H9 (cell line): Measurements from ENCODE around the gene RPL6. TPM values are rescaled to one million over a fixed set of nuclear protein-coding genes. Genes with fewer than 3 reads are reported as not detected.

ENCODE experiments used
- DNase-seq: peaks from one replicate; pipeline ENCODE4 v3.0.0-alpha.2; 2017
- H2AFZ ChIP-seq: one replicate; pipeline ENCODE4 v1.6.1; 2013; ENCODE audit warnings: mild to moderate bottlenecking, low read length, control low read depth, moderate library complexity
- H2AK5ac ChIP-seq: 2 replicates; pipeline ENCODE4 v1.6.1; 2013; ENCODE audit warnings: low read length, control low read depth, mixed read lengths; ENCODE audit not compliant: insufficient read length
- H2BK120ac ChIP-seq: one replicate; pipeline ENCODE4 v1.6.1; 2013; ENCODE audit warnings: low read depth, mild to moderate bottlenecking, low read length, control low read depth, inconsistent platforms; ENCODE audit not compliant: poor library complexity, severe bottlenecking
- H2BK12ac ChIP-seq: 2 replicates; pipeline ENCODE4 v1.6.1; 2013; ENCODE audit warnings: low read length, control low read depth, mixed read lengths, low read depth; ENCODE audit not compliant: insufficient read length
- H2BK15ac ChIP-seq: 2 replicates; pipeline ENCODE4 v1.6.1; 2013; ENCODE audit warnings: low read depth, low read length, control low read depth
- H2BK20ac ChIP-seq: one replicate; pipeline ENCODE4 v1.6.1; 2013; ENCODE audit warnings: low read depth, mild to moderate bottlenecking, low read length, control low read depth, inconsistent platforms; ENCODE audit not compliant: poor library complexity, severe bottlenecking
- H2BK5ac ChIP-seq: 2 replicates; pipeline ENCODE4 v1.6.1; 2013; ENCODE audit warnings: low read length, control low read depth, mixed read lengths; ENCODE audit not compliant: insufficient read length
- H3K14ac ChIP-seq: 2 replicates; pipeline ENCODE4 v1.6.1; 2013; ENCODE audit warnings: low read length, control low read depth; ENCODE audit not compliant: insufficient read depth
- H3K18ac ChIP-seq: 2 replicates; pipeline ENCODE4 v1.6.1; 2013; ENCODE audit warnings: low read depth, mild to moderate bottlenecking, mixed read lengths, low read length, control low read depth; ENCODE audit not compliant: insufficient read length
- H3K23ac ChIP-seq: 2 replicates; pipeline ENCODE4 v1.6.1; 2013; ENCODE audit warnings: low read length, control low read depth, mixed read lengths, low read depth; ENCODE audit not compliant: insufficient read length
- H3K23me2 ChIP-seq: 2 replicates; pipeline ENCODE4 v1.6.1; 2013; ENCODE audit warnings: low read depth, mild to moderate bottlenecking, mixed read lengths, low read length, control low read depth; ENCODE audit not compliant: insufficient read length, poor library complexity, severe bottlenecking
- H3K27ac ChIP-seq: 2 replicates; pipeline ENCODE4 v1.5.1; 2013; ENCODE audit warnings: low read length, control low read depth, mixed read lengths, low read depth; ENCODE audit not compliant: insufficient read length
- H3K27me3 ChIP-seq: 2 replicates; pipeline ENCODE4 v1.6.1; 2013; ENCODE audit warnings: low read length, control low read depth, inconsistent platforms; ENCODE audit not compliant: insufficient read depth
- H3K4ac ChIP-seq: 2 replicates; pipeline ENCODE4 v1.6.1; 2013; ENCODE audit warnings: low read depth, mild to moderate bottlenecking, control low read depth, inconsistent platforms, low read length, moderate library complexity
- H3K4me1 ChIP-seq: 2 replicates; pipeline ENCODE4 v1.6.1; 2013; ENCODE audit warnings: low read length, control low read depth, inconsistent platforms; ENCODE audit not compliant: insufficient read depth
- H3K4me2 ChIP-seq: 2 replicates; pipeline ENCODE4 v1.6.1; 2013; ENCODE audit warnings: low read length, control low read depth, mixed read lengths; ENCODE audit not compliant: insufficient read length, insufficient read depth
- H3K56ac ChIP-seq: 2 replicates; pipeline ENCODE4 v1.6.1; 2013; ENCODE audit warnings: low read depth, mild to moderate bottlenecking, mixed read lengths, low read length, control low read depth; ENCODE audit not compliant: insufficient read length
- H3K79me1 ChIP-seq: 2 replicates; pipeline ENCODE4 v1.6.1; 2013; ENCODE audit warnings: low read depth, mild to moderate bottlenecking, moderate library complexity, low read length, control low read depth, inconsistent platforms; ENCODE audit not compliant: insufficient read depth, poor library complexity, severe bottlenecking
- H3K79me2 ChIP-seq: 2 replicates; pipeline ENCODE4 v1.6.1; 2013; ENCODE audit warnings: low read length, control low read depth, inconsistent platforms; ENCODE audit not compliant: insufficient read depth
- H3K9ac ChIP-seq: 2 replicates; pipeline ENCODE4 v1.6.1; 2013; ENCODE audit warnings: low read length, control low read depth, mixed read lengths; ENCODE audit not compliant: insufficient read length; ENCODE audit errors: extremely low read depth
- H3K9me3 ChIP-seq: one replicate; pipeline ENCODE4 v1.6.1; 2013; ENCODE audit warnings: low read depth, low read length, inconsistent platforms; ENCODE audit not compliant: control insufficient read depth
- H3T11ph ChIP-seq: one replicate; pipeline ENCODE4 v1.6.1; 2013; ENCODE audit warnings: mild to moderate bottlenecking, low read length, control low read depth, inconsistent platforms
- H4K20me1 ChIP-seq: one replicate; pipeline ENCODE4 v1.6.1; 2013; ENCODE audit not compliant: control insufficient read depth, insufficient read length, insufficient read depth
- H4K5ac ChIP-seq: 2 replicates; pipeline ENCODE4 v1.6.1; 2013; ENCODE audit warnings: low read depth, mild to moderate bottlenecking, mixed read lengths, low read length, control low read depth; ENCODE audit not compliant: insufficient read length
- H4K8ac ChIP-seq: replicated peaks from 2 replicates; pipeline ENCODE4 v1.6.1; 2013; ENCODE audit warnings: low read length, control low read depth, mixed read lengths, low read depth; ENCODE audit not compliant: insufficient read length
- H4K91ac ChIP-seq: 2 replicates; pipeline ENCODE4 v1.6.1; 2013; ENCODE audit warnings: low read depth, mild to moderate bottlenecking, moderate library complexity, mixed read lengths, low read length, control low read depth; ENCODE audit not compliant: insufficient read length
- H3K27ac Mint-ChIP-seq, 3 experiments: 2 replicates in 2 of 3; 3 replicates in 1 of 3; pipeline ENCODE4 v1.8.0; 2020 to 2021; ENCODE audit warnings: mixed read lengths in 3 of 3, mild to moderate bottlenecking in 1 of 3, moderate library complexity in 1 of 3
- H3K27me3 Mint-ChIP-seq: 2 replicates; pipeline ENCODE4 v1.8.0; 2021; ENCODE audit warnings: low read depth, mild to moderate bottlenecking, moderate library complexity, mixed read lengths
- H3K36me3 Mint-ChIP-seq, 3 experiments: 2 replicates in 2 of 3; 3 replicates in 1 of 3; pipeline ENCODE4 v1.8.0; 2020 to 2021; ENCODE audit warnings: low read depth in 3 of 3, mixed read lengths in 3 of 3; ENCODE audit not compliant: insufficient read depth in 1 of 3
- H3K4me1 Mint-ChIP-seq, 2 experiments: 2 replicates each; pipeline ENCODE4 v1.8.0; 2020; ENCODE audit warnings: mixed read lengths in 2 of 2
- H3K4me3 Mint-ChIP-seq, 2 experiments: 2 replicates in 1 of 2; 3 replicates in 1 of 2; pipeline ENCODE4 v1.8.0; 2020 to 2021; ENCODE audit warnings: mild to moderate bottlenecking in 2 of 2, mixed read lengths in 2 of 2, moderate library complexity in 1 of 2
- H3K9me3 Mint-ChIP-seq, 2 experiments: 2 replicates in 1 of 2; 3 replicates in 1 of 2; pipeline ENCODE4 v1.8.0; 2020; ENCODE audit warnings: mild to moderate bottlenecking in 2 of 2, mixed read lengths in 2 of 2, moderate library complexity in 1 of 2
- WGBS: extraction: QIAGEN DNeasy Blood & Tissue Kit; methylation state at CpG from one replicate; pipeline ENCODE4 v1.1.7; 2013; ENCODE audit warnings: missing lambda C conversion rate, low lambda C conversion rate, mixed read lengths; ENCODE audit not compliant: insufficient read length; ENCODE audit errors: extremely low coverage; 5-methylcytosine and 5-hydroxymethylcytosine counted together
- total RNA-seq: library from RNA; stranded (reverse); gene quantifications from 2 replicates; pipeline ENCODE4 v1.2.1, GENCODE V29; 2021
- TF ChIP-seq, protein P1 (sequence below): fragments of 200-600 bp; sonication (generic); conservative IDR thresholded peaks from 3 replicates; pipeline ENCODE4 v1.8.0; 2021; ENCODE audit warnings: antibody characterized with exemption, mild to moderate bottlenecking

The RPL6 gene
- total RNA-seq, 1 experiment from 2014 or later = 1,921 TPM

DNA sequence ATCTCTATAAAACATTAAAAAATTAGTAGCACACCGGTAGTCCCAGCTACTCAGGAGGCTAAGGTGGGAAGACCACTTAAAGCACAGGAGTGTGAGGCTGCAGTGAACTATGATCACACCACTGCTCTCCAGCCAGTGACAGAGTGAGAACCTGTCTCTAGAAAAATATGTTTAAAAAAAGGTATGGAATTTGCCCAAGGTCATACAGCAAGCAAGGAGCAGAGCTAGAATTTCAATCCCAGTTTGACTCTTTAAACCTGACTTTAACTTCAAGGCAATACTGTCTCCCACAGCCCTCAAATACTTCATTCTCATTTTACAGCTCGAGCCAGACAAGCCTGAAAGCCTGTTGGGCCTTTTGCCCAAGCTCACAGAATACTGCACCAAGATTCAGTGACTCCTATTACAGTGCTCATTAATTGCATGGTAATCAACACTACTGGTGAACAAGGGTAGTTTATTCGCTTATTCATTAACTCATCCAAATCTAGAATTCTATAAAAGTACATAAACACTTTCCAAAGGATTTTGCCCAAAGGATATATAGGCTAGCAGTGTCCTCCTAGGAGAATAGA is 35.2 kb downstream of the RPL6 start:
- Mint-ChIP-seq H3K4me1 (peaks cover 3 to 4% of the 10 kb centered on the region in 2 experiments; a peak in 2 of 4 replicates), H3K36me3 (peaks cover 4 to 9% (median 5%) of the 10 kb centered on the region in 3 experiments; a peak in 4 of 7 replicates), H3K27ac (no peak overlapping the region; a peak in 1 of 7 replicates), H3K9me3 (peaks cover 0 to 4% of the 10 kb centered on the region in 2 experiments; a peak in 2 of 5 replicates), H3K27me3 (no peaks in the 10 kb centered on the region), H3K4me3 (no peak overlapping the region)
- no peak overlapping the region for H2BK5ac ChIP-seq
- H4K8ac ChIP-seq = no peak overlapping the region
- H3K23me2 ChIP-seq = no peaks in the 10 kb centered on the region
- H3K79me2 ChIP-seq = peaks cover 5% of the 10 kb centered on the region; the same call in 1 of the 2 replicates
- no peaks in the 10 kb centered on the region for H3K9me3 ChIP-seq
- H3K18ac ChIP-seq = no peak overlapping the region
- no peak overlapping the region for H2AFZ ChIP-seq
- no peak overlapping the region for H2BK12ac ChIP-seq
- H3K27ac ChIP-seq = no peak overlapping the region
- H4K5ac ChIP-seq = no peak overlapping the region
- H3K4me1 ChIP-seq = no peaks in the 10 kb centered on the region
- H4K20me1 ChIP-seq = no peaks in the 10 kb centered on the region
- no peak overlapping the region for H4K91ac ChIP-seq
- no peak overlapping the region for H3T11ph ChIP-seq
- no peak overlapping the region for H3K4ac ChIP-seq
- peaks cover 9% of the 10 kb centered on the region for H3K79me1 ChIP-seq
- no peak for DNase-seq
- TF ChIP-seq, protein P1, sequence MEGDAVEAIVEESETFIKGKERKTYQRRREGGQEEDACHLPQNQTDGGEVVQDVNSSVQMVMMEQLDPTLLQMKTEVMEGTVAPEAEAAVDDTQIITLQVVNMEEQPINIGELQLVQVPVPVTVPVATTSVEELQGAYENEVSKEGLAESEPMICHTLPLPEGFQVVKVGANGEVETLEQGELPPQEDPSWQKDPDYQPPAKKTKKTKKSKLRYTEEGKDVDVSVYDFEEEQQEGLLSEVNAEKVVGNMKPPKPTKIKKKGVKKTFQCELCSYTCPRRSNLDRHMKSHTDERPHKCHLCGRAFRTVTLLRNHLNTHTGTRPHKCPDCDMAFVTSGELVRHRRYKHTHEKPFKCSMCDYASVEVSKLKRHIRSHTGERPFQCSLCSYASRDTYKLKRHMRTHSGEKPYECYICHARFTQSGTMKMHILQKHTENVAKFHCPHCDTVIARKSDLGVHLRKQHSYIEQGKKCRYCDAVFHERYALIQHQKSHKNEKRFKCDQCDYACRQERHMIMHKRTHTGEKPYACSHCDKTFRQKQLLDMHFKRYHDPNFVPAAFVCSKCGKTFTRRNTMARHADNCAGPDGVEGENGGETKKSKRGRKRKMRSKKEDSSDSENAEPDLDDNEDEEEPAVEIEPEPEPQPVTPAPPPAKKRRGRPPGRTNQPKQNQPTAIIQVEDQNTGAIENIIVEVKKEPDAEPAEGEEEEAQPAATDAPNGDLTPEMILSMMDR = no peak
- H3K56ac ChIP-seq = no peak overlapping the region
- H3K23ac ChIP-seq = no peak overlapping the region
- H3K14ac ChIP-seq = no peak overlapping the region
- no peaks in the 10 kb centered on the region for H3K27me3 ChIP-seq
- H3K4me2 ChIP-seq = no peak overlapping the region
- H3K9ac ChIP-seq = no peak overlapping the region
- no peak overlapping the region for H2BK120ac ChIP-seq
- H2AK5ac ChIP-seq = no peak overlapping the region
- no peak overlapping the region for H2BK20ac ChIP-seq
- WGBS = no CpG with 5 or more reads among the region's 3 CpGs
- H2BK15ac ChIP-seq = no peak overlapping the region
